Type B pancreatic cell (in vitro differentiated cells): ENCODE measurements around the gene LRMDA. TPM values are rescaled to one million over a fixed set of nuclear protein-coding genes. Genes with fewer than 3 reads are reported as not detected.

Source experiments
- DNase-seq: peaks from one replicate; pipeline ENCODE4 v3.0.0; 2021; ENCODE audit warnings: mixed read lengths; ENCODE audit not compliant: unreplicated experiment; ENCODE audit errors: extremely low spot score
- H3K27ac Mint-ChIP-seq: 2 replicates; pipeline ENCODE4 v1.8.0; 2021; ENCODE audit warnings: mild to moderate bottlenecking, mixed read lengths
- H3K27me3 Mint-ChIP-seq: 2 replicates; pipeline ENCODE4 v1.8.0; 2021; ENCODE audit warnings: mixed read lengths
- H3K36me3 Mint-ChIP-seq: 2 replicates; pipeline ENCODE4 v1.8.0; 2021; ENCODE audit warnings: mixed read lengths
- H3K4me1 Mint-ChIP-seq: one replicate; pipeline ENCODE4 v1.8.0; 2021; ENCODE audit warnings: mixed read lengths; ENCODE audit not compliant: unreplicated experiment
- H3K4me3 Mint-ChIP-seq: 2 replicates; pipeline ENCODE4 v1.8.0; 2021; ENCODE audit warnings: mild to moderate bottlenecking, mixed read lengths
- H3K9me3 Mint-ChIP-seq: 2 replicates; pipeline ENCODE4 v1.8.0; 2021; ENCODE audit warnings: mixed read lengths
- CTCF ChIP-seq: fragments of 200-600 bp; sonication (generic); conservative IDR thresholded peaks from 2 replicates; pipeline ENCODE4 v1.5.0; 2021; ENCODE audit warnings: antibody characterized with exemption, mild to moderate bottlenecking
- total RNA-seq: library from RNA; stranded (reverse); gene quantifications from 2 replicates; pipeline ENCODE4 v1.2.1, GENCODE V29; 2021; ENCODE audit warnings: low replicate concordance

The LRMDA gene
- total RNA-seq, 1 donor from 2014 or later, result 2.0 TPM

GRCh38 chr10:75392744-75393143 is 38.7 kb upstream of the LRMDA start:
- H3K4me1 Mint-ChIP-seq, result peaks cover 12% of the 10 kb centered on the region
- H3K4me3 Mint-ChIP-seq, result peak overlapping the region; percentile 51
- peaks cover 30% of the 10 kb centered on the region for H3K36me3 Mint-ChIP-seq
- no peak for DNase-seq
- H3K9me3 Mint-ChIP-seq, result peaks cover 4% of the 10 kb centered on the region
- no peak for TF ChIP-seq CTCF
- H3K27ac Mint-ChIP-seq, result peak overlapping the region; percentile 53
- H3K27me3 Mint-ChIP-seq, result peaks cover 43% of the 10 kb centered on the region

GRCh38 chr10:75394221-75394620 is 37.2 kb upstream of the LRMDA start:
- peak overlapping the region; percentile 88 for H3K4me3 Mint-ChIP-seq
- peaks cover 12% of the 10 kb centered on the region for H3K4me1 Mint-ChIP-seq
- peak overlapping the region; percentile 90 for H3K27ac Mint-ChIP-seq
- H3K27me3 Mint-ChIP-seq, result peaks cover 42% of the 10 kb centered on the region
- no peaks in the 10 kb centered on the region for H3K9me3 Mint-ChIP-seq
- H3K36me3 Mint-ChIP-seq, result peaks cover 30% of the 10 kb centered on the region
- DNase-seq, result no peak
- no peak for TF ChIP-seq CTCF

GRCh38 chr10:75395066-75395931 is 36.1 kb upstream of the LRMDA start:
- peaks cover 32% of the 10 kb centered on the region for H3K36me3 Mint-ChIP-seq
- peaks cover 42% of the 10 kb centered on the region for H3K27me3 Mint-ChIP-seq
- H3K27ac Mint-ChIP-seq, result peak overlapping the region; percentile 92
- peak; percentile 88 for DNase-seq
- peak overlapping the region; percentile 91 for H3K4me3 Mint-ChIP-seq
- peaks cover 12% of the 10 kb centered on the region for H3K4me1 Mint-ChIP-seq
- H3K9me3 Mint-ChIP-seq, result no peaks in the 10 kb centered on the region
- TF ChIP-seq CTCF, result peak; percentile 99

GRCh38 chr10:75395932-75396630 is 35.3 kb upstream of the LRMDA start:
- H3K27me3 Mint-ChIP-seq, result peaks cover 38% of the 10 kb centered on the region
- H3K4me3 Mint-ChIP-seq, result peak overlapping the region; percentile 91
- H3K4me1 Mint-ChIP-seq, result peaks cover 12% of the 10 kb centered on the region
- no peak for TF ChIP-seq CTCF
- peak; percentile 78 for DNase-seq
- H3K36me3 Mint-ChIP-seq, result peaks cover 31% of the 10 kb centered on the region
- H3K27ac Mint-ChIP-seq, result peak overlapping the region; percentile 92
- no peaks in the 10 kb centered on the region for H3K9me3 Mint-ChIP-seq

- no peak for TF ChIP-seq CTCF
- Mint-ChIP-seq H3K27me3 (peaks cover 33% of the 10 kb centered on the region), H3K27ac (peak overlapping the region; percentile 94), H3K9me3 (no peaks in the 10 kb centered on the region), H3K4me1 (peaks cover 12% of the 10 kb centered on the region), H3K4me3 (peak overlapping the region; percentile 98), H3K36me3 (peaks cover 25% of the 10 kb centered on the region)
- no peak for DNase-seq
Measured at GRCh38 chr10:75396631-75397495, 34.6 kb upstream of the LRMDA start.
